ENCODE data around the gene TOM1L2. TPM values are rescaled to one million over a fixed set of nuclear protein-coding genes. Genes with fewer than 3 reads are reported as not detected.

Gene TOM1L2
- total and polyA plus RNA-seq, 2 of the 4 experiments (the other 2 are of a cell fraction): 34.4 to 51.7 TPM

- H3K18ac ChIP-seq (ENCODE audit: low read depth, low read length): no peak overlapping the region
- no peak overlapping the region for H2BK20ac ChIP-seq (ENCODE audit: low read depth, low read length)
- peak overlapping the region; percentile 68; the same call in 1 of the 2 replicates for H2AK5ac ChIP-seq (ENCODE audit: low read depth, low read length)
- peak overlapping the region; percentile 37 for H3K4me2 ChIP-seq (ENCODE audit: low read depth, low read length)
- no CpG with 5 or more reads among the region's 1 CpG for WGBS, 2 experiments (ENCODE audit: extremely low coverage in 2 of 2, insufficient read length in 1 of 2)
- dilution Hi-C loops (cut with HindIII; ENCODE audit: low sequenced_read_pairs, unreplicated experiment) (no loop called here), intact Hi-C loops (cut with micrococcal nuclease) (no loop called here), in situ Hi-C loops (cut with MboI; ENCODE audit: low sequenced_read_pairs) (no loop called here)
- 0 out of 2 replicates have a peak overlapping the region, but pooled peaks have one; percentile 32 for H3K14ac ChIP-seq (replicated peaks; ENCODE audit: low read depth, low read length)
- DNase-seq (peak; percentile 54), ATAC-seq (ENCODE audit: low read depth) (peak; percentile 58)
- POLR2A ChIA-PET (ENCODE audit: unreplicated experiment): no interaction called here
- no TSS peak for BruUV-seq (replicated peaks)
- H3K27me3 ChIP-seq (ENCODE audit: control insufficient read depth, insufficient read depth, low read length): no peaks in the 10 kb centered on the region
- H3K9me1 ChIP-seq (ENCODE audit: insufficient read depth, low read length): peaks cover 49% of the 10 kb centered on the region
- H2AFZ ChIP-seq (replicated peaks; ENCODE audit: low read length, poor library complexity): no peak overlapping the region
- H3K9ac ChIP-seq (ENCODE audit: low read depth, low read length): no peak overlapping the region
- H3K56ac ChIP-seq (ENCODE audit: extremely low read depth, insufficient read depth, low read length): no peak overlapping the region
- H3K4ac ChIP-seq (ENCODE audit: low read depth, low read length): no peak overlapping the region
- H3K9me3 ChIP-seq (ENCODE audit: control insufficient read depth, insufficient read depth, low read length): no peaks in the 10 kb centered on the region
- no peak overlapping the region for H4K5ac ChIP-seq (ENCODE audit: low read depth, low read length)
- H2AK9ac ChIP-seq (replicated peaks; ENCODE audit: low read depth, low read length, poor library complexity): no peak overlapping the region
- TF ChIP-seq MAZ (IDR thresholded peaks at IDR 0.05; ENCODE audit: borderline replicate concordance, low read depth, low read length): no peak
- TF ChIP-seq POLR2A (IDR thresholded peaks at IDR 0.05; ENCODE audit: low read depth, low read length): no peak
- no peak for TF ChIP-seq MXI1 (IDR thresholded peaks at IDR 0.05; ENCODE audit: borderline replicate concordance, low read depth, low read length)
- TF ChIP-seq FOS (IDR thresholded peaks at IDR 0.05; ENCODE audit: low read depth, low read length): no peak
- no peak for TF ChIP-seq CHD1 (IDR thresholded peaks at IDR 0.05; ENCODE audit: low read depth, low read length)
- no peak for TF ChIP-seq CEBPB (IDR thresholded peaks at IDR 0.05; ENCODE audit: low read depth, low read length)
- no peak for TF ChIP-seq NFE2L2 (IDR thresholded peaks at IDR 0.05; ENCODE audit: low read depth, low read length)
- TF ChIP-seq RAD21 (IDR thresholded peaks at IDR 0.05; ENCODE audit: low read length): no peak
- TF ChIP-seq RCOR1 (IDR thresholded peaks at IDR 0.05; ENCODE audit: insufficient replicate concordance, low read length): no peak
- no peak for TF ChIP-seq MAFK (IDR thresholded peaks at IDR 0.05; ENCODE audit: low read depth, low read length)
- TF ChIP-seq, protein P1, sequence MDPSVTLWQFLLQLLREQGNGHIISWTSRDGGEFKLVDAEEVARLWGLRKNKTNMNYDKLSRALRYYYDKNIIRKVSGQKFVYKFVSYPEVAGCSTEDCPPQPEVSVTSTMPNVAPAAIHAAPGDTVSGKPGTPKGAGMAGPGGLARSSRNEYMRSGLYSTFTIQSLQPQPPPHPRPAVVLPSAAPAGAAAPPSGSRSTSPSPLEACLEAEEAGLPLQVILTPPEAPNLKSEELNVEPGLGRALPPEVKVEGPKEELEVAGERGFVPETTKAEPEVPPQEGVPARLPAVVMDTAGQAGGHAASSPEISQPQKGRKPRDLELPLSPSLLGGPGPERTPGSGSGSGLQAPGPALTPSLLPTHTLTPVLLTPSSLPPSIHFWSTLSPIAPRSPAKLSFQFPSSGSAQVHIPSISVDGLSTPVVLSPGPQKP (IDR thresholded peaks at IDR 0.05; ENCODE audit: borderline replicate concordance, low read depth, low read length): no peak
- TF ChIP-seq CTCF (conservative IDR thresholded peaks at IDR 0.05; ENCODE audit: low read depth, low read length): no peak
- TF ChIP-seq BHLHE40 (IDR thresholded peaks at IDR 0.05; ENCODE audit: low read depth, low read length): no peak
- no peak for TF ChIP-seq SMC3 (IDR thresholded peaks at IDR 0.05; ENCODE audit: low read depth, low read length)
- no peak for TF ChIP-seq RFX5 (IDR thresholded peaks at IDR 0.05; ENCODE audit: low read depth, low read length)
- H4K20me1 ChIP-seq (ENCODE audit: insufficient read depth, low read length): peaks cover 9% of the 10 kb centered on the region; the same call in 1 of the 2 replicates
- H4K91ac ChIP-seq (ENCODE audit: insufficient read depth, low read depth, low read length): no peak overlapping the region
- CTCF ChIA-PET: interaction anchor here (1.1 kb wide), 1 partner anchor 57 kb away, joined by 3 read pairs; no protein-coding TSS in a partner anchor
- no peak overlapping the region for H3K23ac ChIP-seq (ENCODE audit: low read depth, low read length)
- H3K4me3 ChIP-seq (ENCODE audit: insufficient read depth, low read depth, low read length): no peak overlapping the region
- H2BK15ac ChIP-seq (ENCODE audit: low read depth, low read length): peak overlapping the region; percentile 44; the same call in 1 of the 3 replicates
- H2BK120ac ChIP-seq (ENCODE audit: low read depth, low read length): no peak overlapping the region
- H2BK5ac ChIP-seq (ENCODE audit: low read depth, low read length, poor library complexity, severe bottlenecking): peak overlapping the region; percentile 25
- H3K36me3 ChIP-seq (ENCODE audit: control insufficient read depth, insufficient read depth, low read length): no peaks in the 10 kb centered on the region
- 0 out of 4 replicates have a peak overlapping the region, but pooled peaks of 1 of the 2 experiments have one; percentile 38 for H4K8ac ChIP-seq (ENCODE audit: low read depth in 2 of 2, low read length in 2 of 2)
- peaks cover 33% of the 10 kb centered on the region for H3K4me1 ChIP-seq (ENCODE audit: control insufficient read depth, insufficient read depth, low read length)
- no peak overlapping the region; the same call in 1 of the 2 replicates for H3K27ac ChIP-seq (ENCODE audit: insufficient read depth, low read length)
- peaks cover 46 to 84% of the 10 kb centered on the region in 2 experiments for H3K79me1 ChIP-seq (ENCODE audit: low read depth in 1 of 2, low read length in 2 of 2)
Observed at GRCh38 chr17:17947966-17948365, 24.2 kb downstream of the TOM1L2 start.

All from IMR-90 (cell line).